ENCODE measurements around the gene CALHM5.

DNA sequence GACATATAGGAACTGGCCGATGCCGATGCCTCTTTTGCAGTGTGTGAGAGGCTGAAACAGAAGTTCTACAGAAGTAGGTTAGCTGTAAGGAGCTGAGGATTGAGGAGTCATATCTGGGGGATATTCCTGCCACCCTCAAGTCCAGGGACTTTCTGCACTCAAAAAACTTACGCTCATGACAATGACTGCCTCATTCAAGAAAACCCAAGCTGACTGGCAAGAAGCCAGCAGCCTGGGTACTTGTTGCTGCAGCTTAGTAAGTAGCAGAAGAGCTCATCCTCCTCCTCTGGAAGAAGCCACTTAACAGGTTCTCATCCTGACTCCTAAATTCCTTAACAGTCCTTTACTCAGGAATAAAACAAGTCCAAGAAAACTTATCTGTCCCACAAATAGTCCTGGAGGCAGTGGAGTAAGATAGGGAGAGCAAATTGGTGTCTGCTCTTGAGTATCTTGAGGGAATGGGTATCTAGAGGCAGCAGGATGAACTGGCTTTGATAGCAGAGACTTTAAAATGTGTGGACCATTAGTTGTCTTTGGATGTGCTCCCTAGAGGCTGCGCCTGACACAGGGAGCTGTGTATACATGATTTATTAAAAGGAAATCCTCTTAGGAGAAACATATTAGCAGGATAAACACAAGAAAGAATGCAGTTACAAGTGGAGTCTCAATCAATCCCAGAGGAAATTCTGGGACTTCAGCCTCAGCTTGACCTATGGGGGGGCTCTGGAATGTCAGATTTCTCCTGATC lies 7.4 kb downstream of the CALHM5 start:
- TF ChIP-seq CTCF (conservative IDR thresholded peaks at IDR 0.05), result no peak
- TF ChIP-seq ZFX (IDR thresholded peaks at IDR 0.05), result no peak
